Epithelial cell of proximal tubule (primary cell): ENCODE results near the gene PALD1. TPM values are rescaled to one million over a fixed set of nuclear protein-coding genes. Genes with fewer than 3 reads are reported as not detected.

ENCODE experiments used
- DNase-seq: peaks from one replicate; pipeline ENCODE4 v3.0.0-alpha.2; 2011; ENCODE audit warnings: low read depth
- H3K4me3 ChIP-seq: 2 replicates; pipeline ENCODE4 v1.5.1; 2011; ENCODE audit warnings: low read depth, mild to moderate bottlenecking, low read length
- total RNA-seq: library from RNA; depleted of rRNA; stranded (reverse); fragments of >200 nt; gene quantifications from 2 replicates; pipeline ENCODE4 v1.2.3, GENCODE V29; 2015
- TF ChIP-seq, protein P1 (sequence below): conservative IDR thresholded peaks from 2 replicates; pipeline ENCODE4 v1.5.1; 2012; ENCODE audit warnings: low read depth, mild to moderate bottlenecking, low read length

Gene PALD1
- total RNA-seq, 1 donor from 2014 or later, result 3.3 TPM

DNA sequence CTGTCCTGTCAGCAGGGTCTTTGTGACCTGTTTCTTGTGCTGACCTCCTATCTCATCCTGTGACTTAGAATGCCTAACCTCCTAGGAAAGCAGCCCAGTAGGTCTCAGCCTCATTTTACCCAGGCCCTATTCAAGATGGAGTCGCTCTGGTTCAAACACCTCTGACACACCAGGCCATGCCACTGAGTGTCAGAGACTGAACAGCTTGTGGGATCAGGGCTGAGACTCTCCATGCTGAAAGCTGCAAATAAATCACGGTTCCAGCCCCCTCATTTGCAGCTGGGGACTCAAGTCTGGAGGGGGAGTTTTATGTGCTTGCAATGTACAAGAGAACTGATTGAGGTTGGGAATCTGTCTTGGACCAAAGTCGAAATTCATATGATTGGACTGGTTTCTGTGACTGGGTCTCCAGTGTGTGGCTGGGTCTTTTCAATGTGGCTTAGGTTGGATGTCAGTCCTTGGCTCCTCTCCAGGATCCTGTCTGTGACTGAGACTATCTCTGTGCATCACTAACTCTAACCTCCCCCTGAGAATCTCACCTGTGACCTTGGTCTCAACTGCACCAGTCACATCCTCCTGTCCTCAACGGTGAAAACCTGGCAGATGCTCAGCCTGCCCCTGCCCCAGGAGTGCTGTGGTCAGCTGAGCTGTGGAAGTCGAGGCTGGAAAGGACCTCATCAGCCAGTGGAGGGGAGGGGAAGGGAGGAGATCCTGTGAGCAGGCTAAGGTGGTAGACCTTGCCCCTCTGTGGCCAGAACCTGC lies 112.3 kb downstream of the PALD1 start:
- no peak for DNase-seq
- no peak overlapping the region for H3K4me3 ChIP-seq
- TF ChIP-seq, protein P1, sequence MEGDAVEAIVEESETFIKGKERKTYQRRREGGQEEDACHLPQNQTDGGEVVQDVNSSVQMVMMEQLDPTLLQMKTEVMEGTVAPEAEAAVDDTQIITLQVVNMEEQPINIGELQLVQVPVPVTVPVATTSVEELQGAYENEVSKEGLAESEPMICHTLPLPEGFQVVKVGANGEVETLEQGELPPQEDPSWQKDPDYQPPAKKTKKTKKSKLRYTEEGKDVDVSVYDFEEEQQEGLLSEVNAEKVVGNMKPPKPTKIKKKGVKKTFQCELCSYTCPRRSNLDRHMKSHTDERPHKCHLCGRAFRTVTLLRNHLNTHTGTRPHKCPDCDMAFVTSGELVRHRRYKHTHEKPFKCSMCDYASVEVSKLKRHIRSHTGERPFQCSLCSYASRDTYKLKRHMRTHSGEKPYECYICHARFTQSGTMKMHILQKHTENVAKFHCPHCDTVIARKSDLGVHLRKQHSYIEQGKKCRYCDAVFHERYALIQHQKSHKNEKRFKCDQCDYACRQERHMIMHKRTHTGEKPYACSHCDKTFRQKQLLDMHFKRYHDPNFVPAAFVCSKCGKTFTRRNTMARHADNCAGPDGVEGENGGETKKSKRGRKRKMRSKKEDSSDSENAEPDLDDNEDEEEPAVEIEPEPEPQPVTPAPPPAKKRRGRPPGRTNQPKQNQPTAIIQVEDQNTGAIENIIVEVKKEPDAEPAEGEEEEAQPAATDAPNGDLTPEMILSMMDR, result no peak

- TF ChIP-seq, protein P1, result no peak
- DNase-seq, result no peak
Observed at GRCh38 chr10:70592186-70592735, 113.7 kb downstream of the PALD1 start.

GRCh38 chr10:70592746-70593512 lies 114.4 kb downstream of the PALD1 start:
- TF ChIP-seq, protein P1, result no peak
- H3K4me3 ChIP-seq, result no peak overlapping the region
- DNase-seq, result no peak

More at GRCh38 chr10:70592186-70592735, 113.7 kb downstream of the PALD1 start:
- no peak overlapping the region for H3K4me3 ChIP-seq

GRCh38 chr10:70593513-70593890 lies 114.9 kb downstream of the PALD1 start:
- TF ChIP-seq, protein P1, result no peak
- H3K4me3 ChIP-seq, result no peak overlapping the region
- DNase-seq, result no peak

DNA sequence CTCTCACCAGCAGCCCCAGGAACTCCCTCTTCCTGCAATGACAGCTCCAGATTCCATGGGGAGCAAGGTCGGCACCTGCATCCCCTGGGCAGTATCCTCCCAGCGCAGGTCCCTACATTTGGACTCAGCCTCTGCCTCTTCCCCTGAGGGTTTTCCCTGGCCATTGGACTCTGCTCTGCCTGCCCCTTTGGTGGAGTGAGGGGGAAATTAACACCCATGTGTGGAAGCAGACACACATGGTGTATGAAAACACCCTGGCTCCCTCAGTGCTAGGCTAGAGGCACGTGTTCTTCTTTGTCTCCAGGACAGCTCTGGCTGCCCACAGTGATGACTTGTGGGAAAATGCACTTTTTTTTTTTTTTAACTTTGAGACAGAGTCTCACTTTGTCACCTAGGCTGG lies 115.6 kb downstream of the PALD1 start:
- DNase-seq, result no peak
- TF ChIP-seq, protein P1, result no peak

GRCh38 chr10:70595566-70596016 lies 117.0 kb downstream of the PALD1 start:
- no peak for DNase-seq
- TF ChIP-seq, protein P1, result no peak
- H3K4me3 ChIP-seq, result no peak overlapping the region

More for the DNA sequence above, 115.6 kb downstream of the PALD1 start:
- no peak overlapping the region for H3K4me3 ChIP-seq
